NT2/D1 (cell line): Measurements from ENCODE around the gene NDUFV2.

Experiments
- DNase-seq: peaks from one replicate; pipeline ENCODE4 v3.0.0-alpha.2; 2011; ENCODE audit warnings: low read depth, low spot score
- H3K27me3 ChIP-seq: 2 replicates; pipeline ENCODE4 v1.6.0; 2011; ENCODE audit warnings: mild to moderate bottlenecking; ENCODE audit not compliant: insufficient read length, insufficient read depth
- H3K36me3 ChIP-seq: 2 replicates; pipeline ENCODE4 v1.6.1; 2011; ENCODE audit warnings: mild to moderate bottlenecking, low read length, mixed read lengths; ENCODE audit not compliant: insufficient read depth, insufficient read length
- H3K4me1 ChIP-seq: 2 replicates; pipeline ENCODE4 v1.5.1; 2011; ENCODE audit not compliant: insufficient read depth, insufficient read length
- H3K4me3 ChIP-seq: 2 replicates; pipeline ENCODE4 v1.5.1; 2011; ENCODE audit warnings: low read depth; ENCODE audit not compliant: insufficient read length
- H3K9ac ChIP-seq: 2 replicates; pipeline ENCODE4 v1.6.0; 2011; ENCODE audit warnings: low read depth; ENCODE audit not compliant: insufficient read length
- H3K9me3 ChIP-seq: 2 replicates; pipeline ENCODE4 v1.5.1; 2011; ENCODE audit warnings: mild to moderate bottlenecking, low read length; ENCODE audit not compliant: insufficient read depth
- SUZ12 ChIP-seq: IDR thresholded peaks from 2 replicates; pipeline ENCODE4 v1.6.1; 2011; ENCODE audit not compliant: insufficient read length, insufficient read depth; ENCODE audit errors: extremely low read depth
- YY1 ChIP-seq: IDR thresholded peaks from 2 replicates; pipeline ENCODE4 v1.6.1; 2011; ENCODE audit not compliant: insufficient read length, insufficient read depth
- ZNF274 ChIP-seq: IDR thresholded peaks from 2 replicates; pipeline ENCODE4 v1.6.1; 2011; ENCODE audit warnings: mild to moderate bottlenecking, low read depth, low read length

Gene NDUFV2

DNA sequence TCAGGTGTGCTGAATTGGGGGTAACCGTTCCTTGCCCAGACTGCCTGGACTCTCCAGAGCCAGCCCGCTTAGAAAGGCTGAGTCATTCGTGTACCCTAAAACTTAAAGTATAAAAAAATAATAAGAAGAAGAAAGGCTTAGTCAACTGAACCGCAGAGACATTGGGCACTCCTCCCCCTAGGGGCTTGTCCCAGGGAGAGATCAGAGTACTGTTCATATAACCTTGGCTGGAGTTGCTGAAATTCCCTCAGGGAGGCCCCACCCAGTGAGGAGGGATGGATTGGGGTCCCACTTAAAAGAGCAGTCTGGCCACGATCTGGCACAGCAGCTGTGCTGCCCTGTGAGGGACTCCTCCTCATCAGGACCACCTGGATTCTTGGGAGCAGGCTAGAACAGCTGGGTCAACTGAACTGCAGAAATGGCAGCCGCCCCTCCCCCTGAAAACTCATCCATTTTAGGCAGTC, 71.3 kb downstream of the NDUFV2 start:
- H3K27me3 ChIP-seq = no peaks in the 10 kb centered on the region
- no peak for DNase-seq

DNA sequence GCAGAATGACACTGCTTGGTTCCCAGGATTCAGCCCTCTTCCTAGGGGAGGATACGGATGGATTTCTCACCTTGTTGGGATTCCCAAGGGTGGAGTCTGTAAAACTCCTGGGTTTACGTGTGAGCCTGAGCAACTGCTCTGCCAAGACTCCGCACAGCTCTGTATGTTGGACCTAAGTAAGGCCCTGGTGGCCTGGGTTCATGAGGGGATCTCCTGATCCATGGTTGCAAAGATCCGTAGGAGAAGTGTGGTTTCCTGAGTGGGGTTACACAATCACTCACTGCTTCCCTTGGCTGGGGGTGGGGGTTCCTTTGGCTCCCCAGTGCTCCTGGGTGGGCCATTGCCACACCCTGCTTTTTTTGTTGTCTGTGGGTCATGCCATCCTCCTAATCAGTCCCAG, 71.8 kb downstream of the NDUFV2 start:
- no peaks in the 10 kb centered on the region for H3K36me3 ChIP-seq
- H3K27me3 ChIP-seq = no peaks in the 10 kb centered on the region
- H3K4me1 ChIP-seq = no peaks in the 10 kb centered on the region
- no peak overlapping the region for H3K9ac ChIP-seq
- H3K9me3 ChIP-seq = no peaks in the 10 kb centered on the region
- TF ChIP-seq SUZ12 = no peak
- TF ChIP-seq YY1 = no peak
- no peak for TF ChIP-seq ZNF274
- no peak for DNase-seq
- no peak overlapping the region for H3K4me3 ChIP-seq

More for the DNA sequence above, 71.3 kb downstream of the NDUFV2 start:
- Histone ChIP-seq H3K4me3 (no peak overlapping the region), H3K4me1 (no peaks in the 10 kb centered on the region), H3K9me3 (no peaks in the 10 kb centered on the region), H3K9ac (no peak overlapping the region), H3K36me3 (no peaks in the 10 kb centered on the region)
- no peak for TF ChIP-seq SUZ12
- TF ChIP-seq YY1 = no peak
- no peak for TF ChIP-seq ZNF274

- H3K9ac ChIP-seq = no peak overlapping the region
- H3K27me3 ChIP-seq = no peaks in the 10 kb centered on the region
- no peak for TF ChIP-seq ZNF274
- H3K4me3 ChIP-seq = no peak overlapping the region
- DNase-seq = no peak
- no peaks in the 10 kb centered on the region for H3K4me1 ChIP-seq
- H3K36me3 ChIP-seq = no peaks in the 10 kb centered on the region
- H3K9me3 ChIP-seq = no peaks in the 10 kb centered on the region
Observed at GRCh38 chr18:9175115-9175514, 72.6 kb downstream of the NDUFV2 start.

- Histone ChIP-seq H3K9ac (no peak overlapping the region), H3K9me3 (no peaks in the 10 kb centered on the region), H3K27me3 (no peaks in the 10 kb centered on the region), H3K36me3 (no peaks in the 10 kb centered on the region), H3K4me1 (no peaks in the 10 kb centered on the region), H3K4me3 (no peak overlapping the region)
- no peak for TF ChIP-seq ZNF274
- TF ChIP-seq YY1 = no peak
- no peak for TF ChIP-seq SUZ12
- no peak for DNase-seq
Observed at GRCh38 chr18:9177031-9177430, 74.5 kb downstream of the NDUFV2 start.

GRCh38 chr18:9177466-9177865, 75.0 kb downstream of the NDUFV2 start:
- H3K9me3 ChIP-seq = no peaks in the 10 kb centered on the region
- TF ChIP-seq YY1 = no peak
- no peak for TF ChIP-seq SUZ12
- TF ChIP-seq ZNF274 = no peak
- H3K4me1 ChIP-seq = no peaks in the 10 kb centered on the region
- no peaks in the 10 kb centered on the region for H3K27me3 ChIP-seq
- H3K4me3 ChIP-seq = no peak overlapping the region
- DNase-seq = no peak
- H3K9ac ChIP-seq = no peak overlapping the region
- no peaks in the 10 kb centered on the region for H3K36me3 ChIP-seq

DNA sequence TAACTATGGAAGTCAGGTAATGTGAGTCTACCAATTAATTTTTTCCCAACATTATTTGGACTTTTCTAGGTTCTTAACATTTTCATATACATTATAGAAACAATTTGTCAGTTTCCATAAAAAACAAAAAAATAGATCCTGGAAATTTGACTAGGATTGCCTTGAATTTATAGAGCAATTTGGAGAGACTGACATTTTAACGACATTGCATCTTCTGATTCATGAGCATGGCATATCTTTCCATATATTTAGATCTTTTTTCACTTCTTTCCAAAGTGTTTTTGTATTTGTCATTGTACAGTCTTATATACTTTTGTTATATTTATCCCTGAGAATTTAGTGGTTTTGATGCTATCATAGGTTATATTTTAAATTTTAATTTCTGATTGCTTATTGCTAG, 76.1 kb downstream of the NDUFV2 start:
- no peaks in the 10 kb centered on the region for H3K4me1 ChIP-seq
- DNase-seq = no peak
- no peaks in the 10 kb centered on the region for H3K27me3 ChIP-seq
- H3K36me3 ChIP-seq = no peaks in the 10 kb centered on the region
- TF ChIP-seq SUZ12 (no peak), ZNF274 (no peak), YY1 (no peak)
- no peak overlapping the region for H3K4me3 ChIP-seq
- H3K9me3 ChIP-seq = no peaks in the 10 kb centered on the region
- H3K9ac ChIP-seq = no peak overlapping the region

DNA sequence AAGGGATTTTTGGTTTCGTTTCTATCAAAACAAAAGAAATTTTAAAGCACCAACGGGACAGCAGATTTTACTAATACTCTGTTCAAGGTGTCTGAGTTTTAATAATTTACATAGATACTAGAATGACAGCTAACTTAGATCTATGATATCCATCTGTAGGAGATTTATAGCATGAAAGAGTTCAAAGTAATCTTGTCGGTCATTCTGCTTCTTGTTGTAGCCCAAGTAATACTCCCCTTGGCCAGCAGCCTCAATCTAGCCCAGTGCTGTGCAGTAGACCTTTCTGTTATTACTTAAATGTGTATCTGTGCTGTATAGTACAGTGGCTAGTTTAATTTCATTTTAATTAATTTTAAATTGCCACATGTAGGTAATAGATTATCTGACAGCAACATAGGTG, 78.8 kb downstream of the NDUFV2 start:
- Histone ChIP-seq H3K27me3 (no peaks in the 10 kb centered on the region), H3K9ac (no peak overlapping the region), H3K9me3 (no peaks in the 10 kb centered on the region), H3K36me3 (peaks cover 3% of the 10 kb centered on the region), H3K4me1 (no peaks in the 10 kb centered on the region), H3K4me3 (no peak overlapping the region)
- TF ChIP-seq YY1 (no peak), ZNF274 (no peak), SUZ12 (no peak)
- DNase-seq = no peak
